H1 (cell line): Measurements from ENCODE around the gene CLUH. TPM values are rescaled to one million over a fixed set of nuclear protein-coding genes. Genes with fewer than 3 reads are reported as not detected.

Experiments
- CTCF ChIA-PET: fragments of 300-600 bp; sonication (Branson Sonifier 250); formaldehyde crosslinking; loops from one replicate; lab custom pipeline; 2021; ENCODE audit not compliant: partially characterized antibody; lab: Charles Lee
- POLR2A ChIA-PET: fragments of 300-600 bp; sonication (Branson Sonifier 250); formaldehyde crosslinking; loops from one replicate; lab custom pipeline; 2021; ENCODE audit warnings: inconsistent platforms; ENCODE audit not compliant: partially characterized antibody; lab: Charles Lee
- DNase-seq, 2 experiments: peaks; one replicate each; pipeline versions ENCODE4 v3.0.0 to v3.0.0-alpha.2; 2010 to 2022; ENCODE audit warnings: low spot score in 2 of 2, low read depth in 1 of 2, mixed read lengths in 1 of 2
- FAIRE-seq: peaks from 2 replicates; lab custom pipeline; 2011; peaks lifted over from hg19 to GRCh38; lab: Jason Lieb, UNC
- H2AFZ ChIP-seq: 2 replicates; pipeline ENCODE4 v1.8.1; 2012; ENCODE audit warnings: low read length, inconsistent platforms
- H2AK5ac ChIP-seq: 2 replicates; pipeline ENCODE4 v1.6.1; 2013; ENCODE audit warnings: low read depth, low read length
- H2BK120ac ChIP-seq: replicated peaks from 2 replicates; pipeline ENCODE3; 2013; ENCODE audit warnings: low read depth, low read length, inconsistent platforms
- H2BK12ac ChIP-seq: 2 replicates; pipeline ENCODE4 v1.6.1; 2013; ENCODE audit warnings: low read depth, low read length
- H2BK15ac ChIP-seq: 2 replicates; pipeline ENCODE4 v1.6.1; 2013; ENCODE audit warnings: low read length
- H2BK20ac ChIP-seq: 2 replicates; pipeline ENCODE4 v1.6.1; 2013; ENCODE audit warnings: low read length
- H2BK5ac ChIP-seq: 2 replicates; pipeline ENCODE4 v1.6.1; 2013; ENCODE audit warnings: low read depth, low read length
- H3K14ac ChIP-seq: 2 replicates; pipeline ENCODE4 v1.6.1; 2013; ENCODE audit warnings: inconsistent platforms; ENCODE audit not compliant: insufficient read length
- H3K18ac ChIP-seq: 2 replicates; pipeline ENCODE4 v1.6.1; 2013; ENCODE audit warnings: low read length; ENCODE audit errors: extremely low read depth
- H3K23ac ChIP-seq: 2 replicates; pipeline ENCODE4 v1.6.1; 2013; ENCODE audit warnings: inconsistent platforms; ENCODE audit not compliant: insufficient read length
- H3K23me2 ChIP-seq: 2 replicates; pipeline ENCODE4 v1.6.1; 2013; ENCODE audit warnings: low read depth, low read length
- H3K27ac ChIP-seq: 2 replicates; pipeline ENCODE4 v1.6.1; 2011; ENCODE audit warnings: low read depth, low read length, inconsistent platforms
- H3K27me3 ChIP-seq, 4 experiments: replicated peaks in 1 of 4; 1 replicate in 1 of 4; 2 replicates in 3 of 4; pipeline versions ENCODE4 v1.6.1 to v1.8.1; 2011 to 2013; ENCODE audit warnings: low read length in 3 of 4, mild to moderate bottlenecking in 3 of 4, inconsistent platforms in 2 of 4, mixed read lengths in 2 of 4, moderate library complexity in 1 of 4; ENCODE audit not compliant: control insufficient read depth in 3 of 4, insufficient read depth in 3 of 4; ENCODE audit errors: extremely low read depth in 1 of 4
- H3K36me3 ChIP-seq, 4 experiments: 2 replicates each; pipeline versions ENCODE4 v1.6.1 to v1.8.1; 2011 to 2013; ENCODE audit warnings: mild to moderate bottlenecking in 4 of 4, low read length in 3 of 4, moderate library complexity in 2 of 4, control low read depth in 1 of 4, inconsistent platforms in 1 of 4; ENCODE audit not compliant: insufficient read depth in 4 of 4, control insufficient read depth in 2 of 4
- H3K4ac ChIP-seq: replicated peaks from 2 replicates; pipeline ENCODE3; 2013; ENCODE audit warnings: low read length, low read depth, mixed read lengths, inconsistent platforms; ENCODE audit not compliant: insufficient read length
- H3K4me1 ChIP-seq, 4 experiments: replicated peaks in 1 of 4; 1 replicate in 1 of 4; 2 replicates in 3 of 4; pipeline versions ENCODE4 v1.6.1 to v1.8.1; 2011 to 2013; ENCODE audit warnings: low read length in 3 of 4, inconsistent platforms in 2 of 4, mixed read lengths in 1 of 4; ENCODE audit not compliant: insufficient read depth in 4 of 4, control insufficient read depth in 3 of 4
- H3K4me2 ChIP-seq, 2 experiments: 2 replicates each; pipeline versions ENCODE4 v1.6.1 to v1.8.1; 2011 to 2013; ENCODE audit warnings: low read depth in 2 of 2, low read length in 2 of 2, control low read depth in 1 of 2, inconsistent platforms in 1 of 2, mild to moderate bottlenecking in 1 of 2; ENCODE audit not compliant: insufficient read depth in 1 of 2
- H3K4me3 ChIP-seq, 4 experiments: fragments of 200-600, 300-600 bp in 1 of 4; sonication (generic), shearing (Covaris generic), sonication (Bioruptor Twin) in 1 of 4; 2 replicates each; pipeline versions ENCODE4 v1.5.1 to v1.8.1; 2011 to 2016; ENCODE audit warnings: low read length in 4 of 4, low read depth in 3 of 4, control low read depth in 2 of 4, inconsistent platforms in 2 of 4, mild to moderate bottlenecking in 2 of 4, mixed read lengths in 1 of 4, moderate library complexity in 1 of 4; ENCODE audit not compliant: insufficient read depth in 2 of 4; ENCODE audit errors: extremely low read depth in 1 of 4
- H3K56ac ChIP-seq: replicated peaks from 2 replicates; pipeline ENCODE3; 2013; ENCODE audit warnings: low read depth, mild to moderate bottlenecking, mixed read lengths, low read length, inconsistent platforms; ENCODE audit not compliant: insufficient read length
- H3K79me1 ChIP-seq: 2 replicates; pipeline ENCODE4 v1.6.1; 2013; ENCODE audit warnings: low read depth, low read length, control low read depth
- H3K79me2 ChIP-seq, 2 experiments: 2 replicates each; pipeline versions ENCODE4 v1.6.1 to v1.8.1; 2012 to 2013; ENCODE audit warnings: low read length in 2 of 2, mild to moderate bottlenecking in 2 of 2, inconsistent platforms in 1 of 2; ENCODE audit not compliant: insufficient read depth in 2 of 2, control insufficient read depth in 1 of 2
- H3K9ac ChIP-seq, 4 experiments: replicated peaks in 1 of 4; 1 replicate in 1 of 4; 2 replicates in 3 of 4; pipeline versions ENCODE4 v1.6.1 to v1.8.1; 2011 to 2013; ENCODE audit warnings: low read depth in 3 of 4, low read length in 3 of 4, control low read depth in 2 of 4, mild to moderate bottlenecking in 2 of 4, moderate library complexity in 2 of 4, inconsistent platforms in 1 of 4; ENCODE audit errors: extremely low read depth in 1 of 4
- H3K9me3 ChIP-seq, 2 experiments: 2 replicates each; pipeline versions ENCODE4 v1.6.1 to v1.8.1; 2012 to 2013; ENCODE audit warnings: mild to moderate bottlenecking in 2 of 2, moderate library complexity in 2 of 2, control low read depth in 1 of 2, inconsistent platforms in 1 of 2, low read depth in 1 of 2, low read length in 1 of 2, mixed read lengths in 1 of 2; ENCODE audit not compliant: insufficient read depth in 2 of 2
- H4K20me1 ChIP-seq, 2 experiments: replicated peaks in 1 of 2; 2 replicates each; pipeline versions ENCODE3 to v1.8.1; 2011 to 2013; ENCODE audit warnings: inconsistent platforms in 2 of 2, low read length in 2 of 2, mild to moderate bottlenecking in 1 of 2; ENCODE audit not compliant: insufficient read depth in 2 of 2, control insufficient read depth in 1 of 2
- H4K5ac ChIP-seq: 2 replicates; pipeline ENCODE4 v1.6.1; 2013; ENCODE audit warnings: low read length, low read depth, mixed read lengths, inconsistent platforms; ENCODE audit not compliant: insufficient read length
- H4K8ac ChIP-seq: 2 replicates; pipeline ENCODE4 v1.8.0; 2013; ENCODE audit warnings: mild to moderate bottlenecking, moderate library complexity, low read length, inconsistent platforms; ENCODE audit not compliant: insufficient read depth; ENCODE audit errors: extremely low read depth
- H4K91ac ChIP-seq: replicated peaks from 2 replicates; pipeline ENCODE3; 2013; ENCODE audit warnings: low read length, mixed read lengths, inconsistent platforms; ENCODE audit not compliant: insufficient read length
- FOSL1 ChIP-seq: IDR thresholded peaks from 2 replicates; pipeline ENCODE4 v1.6.1; 2011; ENCODE audit warnings: mild to moderate bottlenecking, low read depth, low read length, moderate library complexity; ENCODE audit not compliant: insufficient read depth
- KDM1A ChIP-seq: fragments of 200-600, 300-600 bp; sonication (generic); IDR thresholded peaks from 2 replicates; pipeline ENCODE4 v1.7.1; 2016; ENCODE audit warnings: mild to moderate bottlenecking, low read length, borderline replicate concordance
- KDM5A ChIP-seq: fragments of 200-600 bp; IDR thresholded peaks from 2 replicates; pipeline ENCODE4 v1.7.1; 2012; ENCODE audit warnings: mild to moderate bottlenecking, low read length, inconsistent platforms, mixed read lengths
- SIN3A ChIP-seq, 2 experiments: IDR thresholded peaks in 1 of 2; conservative IDR thresholded peaks in 1 of 2; 2 replicates each; pipeline ENCODE4 v1.6.1; 2011 to 2012; ENCODE audit warnings: low read length in 2 of 2, improper control_type of control experiment in 1 of 2, low read depth in 1 of 2, mild to moderate bottlenecking in 1 of 2
- SP2 ChIP-seq: IDR thresholded peaks from 2 replicates; pipeline ENCODE4 v1.6.1; 2012; ENCODE audit warnings: mild to moderate bottlenecking, low read length, inconsistent platforms
- SP4 ChIP-seq: IDR thresholded peaks from 2 replicates; pipeline ENCODE4 v1.6.1; 2012; ENCODE audit warnings: low read length, inconsistent platforms
- SRF ChIP-seq: IDR thresholded peaks from 2 replicates; pipeline ENCODE4 v1.6.1; 2011; ENCODE audit warnings: mild to moderate bottlenecking, low read depth, low read length, moderate library complexity
- TAF7 ChIP-seq: optimal IDR thresholded peaks from 2 replicates; pipeline ENCODE3; 2011; ENCODE audit warnings: low read depth, mild to moderate bottlenecking, inconsistent platforms, low read length, moderate library complexity, borderline replicate concordance
- TCF12 ChIP-seq: IDR thresholded peaks from 2 replicates; pipeline ENCODE4 v1.6.1; 2011; ENCODE audit warnings: low read depth, mild to moderate bottlenecking, low read length
- TEAD4 ChIP-seq: IDR thresholded peaks from 2 replicates; pipeline ENCODE4 v1.6.1; 2012; ENCODE audit warnings: low read depth, low read length, inconsistent platforms, mixed read lengths
- WGBS, 2 experiments: shearing (Covaris generic) in 1 of 2; methylation state at CpG; one replicate each; pipeline versions ENCODE4 v1.1.6 to v1.1.7; 2013 to 2015; ENCODE audit warnings: low lambda C conversion rate in 2 of 2, mixed read lengths in 2 of 2, inconsistent platforms in 1 of 2, low coverage in 1 of 2, missing lambda C conversion rate in 1 of 2; ENCODE audit not compliant: insufficient replicate concordance in 2 of 2, insufficient coverage in 1 of 2, insufficient read length in 1 of 2; ENCODE audit errors: extremely low coverage in 1 of 2, missing lambda C conversion rate in 1 of 2; 5-methylcytosine and 5-hydroxymethylcytosine counted together
- polyA plus RNA-seq, 7 experiments: library from polyadenylated mRNA; depleted of rRNA in 3 of 7; stranded (reverse) in 5 of 7; unstranded in 2 of 7; fragments of >200 nt in 5 of 7; fragments of 200-250 nt in 2 of 7; gene quantifications; 1 replicate in 5 of 7; 2 replicates in 1 of 7; 4 replicates in 1 of 7; pipeline versions ENCODE4 v1.2.1 to v1.2.3, GENCODE V29; 2011 to 2013; ENCODE audit warnings: missing spikeins in 2 of 7, mixed read lengths in 2 of 7
- total RNA-seq: library from RNA; stranded (reverse); fragmentation: NEBNext Ultra II Directional; extraction: Animal tissue kit (Norgen Biotek cat#: 25700); gene quantifications from 2 replicates; pipeline ENCODE4 v1.2.1, GENCODE V29; 2021

Gene CLUH
- total and polyA plus RNA-seq, 2 of the 8 experiments (the other 6 are each of a cell fraction or from before 2014, with no cell fraction given) = 33.6 to 98.6 TPM

GRCh38 chr17:2656283-2656682, 55.3 kb downstream of the CLUH start:
- Histone ChIP-seq H2BK20ac (no peak overlapping the region), H3K79me1 (no peaks in the 10 kb centered on the region), H3K18ac (no peak overlapping the region), H3K4me3 (no peak overlapping the region), H3K4me1 (no peaks in the 10 kb centered on the region), H3K27me3 (no peaks in the 10 kb centered on the region), H2BK15ac (no peak overlapping the region), H2AK5ac (no peak overlapping the region), H3K23me2 (no peaks in the 10 kb centered on the region), H4K20me1 (peaks cover 2 to 6% of the 10 kb centered on the region in 2 experiments), H4K91ac (no peak overlapping the region), H2AFZ (no peak overlapping the region), H4K8ac (no peak overlapping the region)
- POLR2A ChIA-PET = interaction anchor here (0.6 to 2.2 kb wide), 4 partner anchors 9 to 32 kb away, joined by 3 to 6 read pairs (median 4); no protein-coding TSS in a partner anchor
- TF ChIP-seq SP2 (no peak), TEAD4 (no peak), SIN3A (conservative IDR thresholded peaks at IDR 0.05 in 1 of 2, IDR thresholded peaks at IDR 0.05 in 1 of 2; ENCODE audit: low read depth in 1 of 2, low read length in 2 of 2) (no peak), TCF12 (no peak), TAF7 (no peak), KDM5A (no peak), SRF (no peak), KDM1A (no peak), FOSL1 (no peak), SP4 (no peak)
- TF ChIP-seq, all 59 proteins: peak for 0
- Histone ChIP-seq H3K79me2 (peaks cover 5 to 69% of the 10 kb centered on the region in 2 experiments; a peak in 3 of 4 replicates), H3K14ac (no peak overlapping the region), H2BK120ac (no peak overlapping the region), H3K9ac (no peak overlapping the region), H2BK5ac (no peak overlapping the region), H3K9me3 (no peaks in the 10 kb centered on the region), H3K56ac (no peak overlapping the region), H3K4ac (no peak overlapping the region), H2BK12ac (no peak overlapping the region), H3K27ac (no peak overlapping the region), H3K23ac (no peak overlapping the region), H3K36me3 (peaks cover 0 to 4% (median 2%) of the 10 kb centered on the region in 4 experiments; a peak in 3 of 8 replicates), H4K5ac (no peak overlapping the region), H3K4me2 (no peak overlapping the region)
- 0% methylated on average over 1 of the region's 1 CpG; no CpG with 5 or more reads in 1 of the 2 experiments for WGBS, 2 experiments
- CTCF ChIA-PET = interaction anchor here (1.0 to 1.4 kb wide), 3 partner anchors 10 to 18 kb away, joined by 3 to 4 read pairs (median 4); no protein-coding TSS in a partner anchor
- FAIRE-seq (no peak), DNase-seq (no peak)
